Ascending aorta (tissue), 2 donors: ENCODE data around the gene CDH23. TPM values are rescaled to one million over a fixed set of nuclear protein-coding genes. Genes with fewer than 3 reads are reported as not detected.
A peak's percentile ranks its signal among the peaks of the same experiment; 100 is the strongest.

Experiments
- DNase-seq, 2 donors: peaks; one replicate each; pipeline ENCODE4 v3.0.0-alpha.2; 2019; ENCODE audit warnings: low spot score in 2 of 2
- H3K27ac ChIP-seq, 2 donors: fragments of 200-600 bp; sonication (generic); one replicate each; pipeline ENCODE4 v1.5.1; 2016 to 2017; ENCODE audit warnings: mild to moderate bottlenecking in 1 of 2
- H3K27me3 ChIP-seq: fragments of 200-600 bp; sonication (generic); one replicate; pipeline ENCODE4 v1.5.1; 2017
- H3K36me3 ChIP-seq, 2 donors: fragments of 200-600 bp; sonication (generic); one replicate each; pipeline ENCODE4 v1.5.1; 2016
- H3K4me1 ChIP-seq, 2 donors: fragments of 200-600 bp; sonication (generic); one replicate each; pipeline ENCODE4 v1.5.1; 2016 to 2017; ENCODE audit warnings: mild to moderate bottlenecking in 1 of 2
- H3K4me3 ChIP-seq, 2 donors: fragments of 200-600 bp; sonication (generic); one replicate each; pipeline ENCODE4 v1.5.1; 2016 to 2017; ENCODE audit warnings: mild to moderate bottlenecking in 1 of 2
- H3K9me3 ChIP-seq, 2 donors: fragments of 200-600 bp; sonication (generic); one replicate each; pipeline ENCODE4 v1.5.1; 2016
- intact Hi-C: fragments of 100-400 bp; cut with DNase I; formaldehyde crosslinking; loops from one replicate; pipeline ENCODE4 v1.15.1; 2023
- total RNA-seq: library from RNA; depleted of rRNA; stranded (reverse); fragments of >200 nt; gene quantifications from one replicate; pipeline ENCODE4 v1.1.0, GENCODE V29; 2016
- TF ChIP-seq, protein P1 (sequence below), 3 experiments: fragments of 200-600 bp in 2 of 3; fragments of 450-650 bp in 1 of 3; sonication (generic) in 2 of 3; IDR thresholded peaks; one replicate each; pipeline ENCODE4 v1.5.1; 2016 to 2019; ENCODE audit warnings: antibody characterized with exemption in 3 of 3, mild to moderate bottlenecking in 1 of 3, moderate library complexity in 1 of 3

Gene CDH23
- total RNA-seq, 1 donor from 2014 or later, result 40.9 TPM

DNA sequence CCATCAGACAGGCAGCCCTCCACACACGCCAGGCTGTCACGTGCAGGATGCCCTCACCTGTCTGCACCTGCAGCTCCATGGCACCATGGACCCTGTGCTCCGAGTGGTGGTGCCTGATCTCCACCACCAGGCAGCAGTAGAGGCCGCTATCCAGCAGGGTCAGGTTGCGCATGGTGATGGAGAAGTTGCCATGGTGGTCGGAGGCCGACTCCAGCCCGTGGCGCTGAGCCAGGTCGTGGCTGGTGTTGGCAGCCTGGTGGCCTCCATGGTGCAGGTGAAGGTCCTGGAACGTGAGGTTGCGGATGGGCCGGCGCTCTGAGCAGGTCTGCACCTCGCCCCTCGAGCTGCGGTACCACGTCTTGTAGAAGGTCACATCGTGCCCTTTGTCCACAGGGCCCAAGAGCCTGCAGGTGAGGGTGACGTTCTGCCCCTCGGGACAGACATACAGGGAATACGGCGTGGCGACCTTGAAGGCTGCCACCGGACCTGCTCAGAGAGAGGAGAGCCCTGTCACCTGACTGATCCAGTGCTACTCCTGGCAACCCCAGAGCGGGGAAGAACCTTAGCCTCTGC is 364.9 kb downstream of the CDH23 start:
- H3K4me1 ChIP-seq, result peaks cover 19 to 22% of the 10 kb centered on the region in 2 donors

DNA sequence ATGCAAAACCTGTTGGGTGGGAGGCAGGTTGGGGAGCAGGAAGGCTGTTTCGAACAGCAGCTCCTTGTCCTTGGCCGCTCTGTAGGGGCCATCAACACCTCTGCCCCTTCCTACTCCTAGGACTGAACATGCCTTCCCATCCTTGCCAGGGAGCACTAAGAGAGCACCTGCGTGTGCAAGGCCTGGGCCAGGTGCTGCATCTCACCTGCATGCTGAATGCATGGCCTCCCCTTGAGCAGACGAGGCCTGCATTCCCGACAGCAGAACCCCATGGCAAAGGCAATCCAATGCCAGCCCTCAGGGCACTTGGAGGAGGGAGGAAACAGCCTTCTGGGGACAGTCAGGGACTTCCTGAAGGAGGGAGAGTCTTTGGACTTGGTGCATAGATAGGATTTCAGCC is 365.6 kb downstream of the CDH23 start:
- Histone ChIP-seq H3K27me3 (no peaks in the 10 kb centered on the region), H3K9me3 (no peaks in the 10 kb centered on the region), H3K4me1 (peaks cover 26 to 28% of the 10 kb centered on the region in 2 donors), H3K36me3 (peaks cover 39 to 47% of the 10 kb centered on the region in 2 donors), H3K27ac (no peak overlapping the region), H3K4me3 (no peak overlapping the region)
- no peak for DNase-seq
- intact Hi-C loops, result no loop called here
- TF ChIP-seq, protein P1, sequence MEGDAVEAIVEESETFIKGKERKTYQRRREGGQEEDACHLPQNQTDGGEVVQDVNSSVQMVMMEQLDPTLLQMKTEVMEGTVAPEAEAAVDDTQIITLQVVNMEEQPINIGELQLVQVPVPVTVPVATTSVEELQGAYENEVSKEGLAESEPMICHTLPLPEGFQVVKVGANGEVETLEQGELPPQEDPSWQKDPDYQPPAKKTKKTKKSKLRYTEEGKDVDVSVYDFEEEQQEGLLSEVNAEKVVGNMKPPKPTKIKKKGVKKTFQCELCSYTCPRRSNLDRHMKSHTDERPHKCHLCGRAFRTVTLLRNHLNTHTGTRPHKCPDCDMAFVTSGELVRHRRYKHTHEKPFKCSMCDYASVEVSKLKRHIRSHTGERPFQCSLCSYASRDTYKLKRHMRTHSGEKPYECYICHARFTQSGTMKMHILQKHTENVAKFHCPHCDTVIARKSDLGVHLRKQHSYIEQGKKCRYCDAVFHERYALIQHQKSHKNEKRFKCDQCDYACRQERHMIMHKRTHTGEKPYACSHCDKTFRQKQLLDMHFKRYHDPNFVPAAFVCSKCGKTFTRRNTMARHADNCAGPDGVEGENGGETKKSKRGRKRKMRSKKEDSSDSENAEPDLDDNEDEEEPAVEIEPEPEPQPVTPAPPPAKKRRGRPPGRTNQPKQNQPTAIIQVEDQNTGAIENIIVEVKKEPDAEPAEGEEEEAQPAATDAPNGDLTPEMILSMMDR (IDR thresholded peaks at IDR 0.05), result no peak

More for the DNA sequence above, 364.9 kb downstream of the CDH23 start:
- Histone ChIP-seq H3K27ac (no peak overlapping the region), H3K36me3 (peaks cover 42 to 52% of the 10 kb centered on the region in 2 donors), H3K27me3 (no peaks in the 10 kb centered on the region), H3K9me3 (no peaks in the 10 kb centered on the region), H3K4me3 (no peak overlapping the region)
- no peak for DNase-seq
- TF ChIP-seq, protein P1 (IDR thresholded peaks at IDR 0.05), result no peak
- intact Hi-C loops, result no loop called here

DNA sequence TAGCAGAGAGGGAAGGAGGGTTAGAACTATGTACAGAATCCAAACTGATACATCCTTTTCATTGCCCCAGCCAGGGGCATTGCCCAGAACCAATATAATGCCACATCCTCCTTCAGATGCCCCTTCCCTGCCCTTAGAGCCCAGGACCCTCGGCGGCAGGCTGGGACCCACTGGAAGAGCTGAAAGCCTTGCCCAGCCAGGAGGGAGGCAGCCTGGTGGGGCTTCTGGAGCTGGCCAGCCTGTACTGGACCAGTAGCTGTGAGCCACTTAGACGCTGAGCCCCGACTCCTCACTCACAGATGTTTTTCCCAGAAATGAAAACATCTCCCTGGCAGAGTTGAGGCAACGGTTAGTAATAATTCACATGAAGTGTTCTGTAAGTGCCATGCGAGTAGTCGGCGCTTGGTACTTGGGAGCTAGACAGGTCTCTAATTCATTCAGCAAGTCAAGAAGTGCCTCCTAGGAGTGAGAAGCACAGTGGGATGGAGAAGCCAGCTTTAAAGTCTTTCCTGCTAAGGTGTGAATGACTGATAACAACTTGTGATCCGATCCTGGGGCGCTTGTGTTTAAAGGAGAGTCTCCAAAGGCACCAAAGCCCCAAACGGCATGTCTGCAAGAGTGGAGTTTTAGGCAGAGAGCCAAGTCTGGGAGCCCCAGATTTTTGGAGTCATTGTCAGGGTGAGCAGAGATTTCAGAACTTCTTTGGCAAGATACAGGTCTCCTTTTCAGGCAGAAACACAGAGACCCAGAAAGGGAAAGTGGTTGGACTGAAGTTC is 366.8 kb downstream of the CDH23 start:
- Histone ChIP-seq H3K36me3 (peaks cover 31 to 35% of the 10 kb centered on the region in 2 donors), H3K27me3 (no peaks in the 10 kb centered on the region), H3K4me1 (peaks cover 39 to 40% of the 10 kb centered on the region in 2 donors), H3K27ac (no peak overlapping the region), H3K4me3 (no peak overlapping the region), H3K9me3 (no peaks in the 10 kb centered on the region)
- TF ChIP-seq, protein P1 (IDR thresholded peaks at IDR 0.05), result no peak
- no peak for DNase-seq
- intact Hi-C loops, result no loop called here

DNA sequence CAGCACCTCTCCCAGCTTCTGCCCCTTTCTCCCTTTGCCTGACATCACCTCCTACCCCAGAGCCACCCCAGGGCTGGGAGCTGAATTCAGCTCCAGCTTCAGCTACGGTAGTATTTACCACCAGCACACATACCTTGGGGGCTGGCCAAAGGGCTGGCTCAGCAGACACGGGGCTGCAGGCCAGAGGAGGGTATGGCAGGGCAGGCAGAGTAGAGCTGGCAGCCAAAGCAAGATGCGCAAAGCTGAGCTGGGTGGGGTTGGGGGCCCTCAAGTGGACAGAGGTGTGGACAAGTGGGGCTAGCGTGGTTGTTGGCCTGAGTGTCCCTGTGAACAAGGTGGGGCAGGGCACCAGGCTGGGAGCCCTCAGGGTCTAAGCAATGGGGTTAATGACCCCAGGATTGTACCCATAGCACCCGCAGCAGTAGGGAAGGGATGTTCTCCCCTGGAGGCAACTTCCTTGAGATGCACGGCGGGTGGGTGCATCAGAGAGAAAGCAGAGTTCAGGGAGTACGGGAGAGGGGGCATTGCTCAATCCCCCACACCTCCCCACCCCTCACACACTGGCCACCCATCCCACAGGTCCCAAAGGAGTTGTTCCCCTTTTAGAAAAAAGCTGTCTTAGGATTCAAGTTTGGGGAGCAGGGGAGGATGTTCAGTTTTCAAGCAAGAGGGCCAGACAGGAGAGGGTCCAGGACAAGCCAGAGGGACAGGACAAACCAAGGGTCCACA is 368.6 kb downstream of the CDH23 start:
- intact Hi-C loops, result no loop called here
- Histone ChIP-seq H3K27ac (peak overlapping the region; percentile 94 to 98), H3K9me3 (no peaks in the 10 kb centered on the region), H3K27me3 (no peaks in the 10 kb centered on the region), H3K4me3 (no peak overlapping the region), H3K36me3 (peaks cover 19 to 24% of the 10 kb centered on the region in 2 donors), H3K4me1 (peaks cover 50% of the 10 kb centered on the region in 2 donors)
- DNase-seq, result no peak
- TF ChIP-seq, protein P1 (IDR thresholded peaks at IDR 0.05), result peak in 1 of 3 experiments; percentile 8

DNA sequence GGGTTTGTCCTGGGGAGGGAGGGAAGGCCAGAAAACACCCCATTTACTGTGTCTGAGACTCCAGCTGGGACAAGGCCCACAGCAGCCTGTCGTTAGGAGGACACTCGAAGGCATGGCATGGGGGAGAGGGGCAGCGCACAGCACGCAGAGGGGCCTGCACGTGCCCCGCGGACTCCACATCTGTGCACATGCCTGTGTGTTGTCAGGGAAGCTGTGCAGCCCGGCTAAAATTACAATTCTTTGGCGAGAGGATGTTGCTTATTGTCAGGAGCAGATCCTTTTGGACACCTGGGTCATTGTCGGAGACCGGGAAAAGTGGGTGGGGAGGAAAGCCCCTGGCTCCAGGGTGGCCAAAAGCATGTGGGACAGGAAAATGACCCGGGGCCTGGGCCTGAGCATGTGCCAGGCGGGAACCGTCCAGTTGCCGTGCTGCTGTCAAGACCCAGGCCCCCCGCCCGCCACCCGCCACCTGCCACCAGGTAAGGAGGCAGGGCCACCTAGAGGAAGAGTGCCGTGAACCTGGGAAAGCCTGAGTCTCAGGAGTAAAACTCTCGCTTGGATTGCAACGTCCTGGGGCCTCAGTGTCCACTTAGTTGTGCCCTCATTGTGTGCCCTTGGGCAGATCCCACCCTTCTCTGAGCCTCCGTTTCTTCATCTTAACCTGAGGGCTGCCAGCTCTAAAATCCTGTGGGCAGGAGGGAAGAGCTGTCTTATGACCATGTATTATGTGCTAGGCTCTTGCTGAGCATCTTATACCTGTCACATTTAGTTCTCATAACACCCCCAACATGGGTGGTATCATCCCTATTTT is 369.4 kb downstream of the CDH23 start:
- peaks cover 11 to 16% of the 10 kb centered on the region in 2 donors for H3K36me3 ChIP-seq
- intact Hi-C loops, result no loop called here
- H3K4me1 ChIP-seq, result peaks cover 57 to 58% of the 10 kb centered on the region in 2 donors
- H3K27ac ChIP-seq, result peak overlapping the region; percentile 94 to 98
- TF ChIP-seq, protein P1 (IDR thresholded peaks at IDR 0.05), result no peak
- no peaks in the 10 kb centered on the region for H3K27me3 ChIP-seq
- no peak for DNase-seq
- no peak overlapping the region for H3K4me3 ChIP-seq
- H3K9me3 ChIP-seq, result no peaks in the 10 kb centered on the region
